Muscle of back (tissue), 11 donors: ENCODE data around the gene MYH11. TPM values are rescaled to one million over a fixed set of nuclear protein-coding genes. Genes with fewer than 3 reads are reported as not detected.
"Not testable (repeated sequence)": the region's sequence is repeated elsewhere in the genome, so short reads cannot be mapped to it uniquely, and the experiment has no call there.

Source experiments
- DNase-seq, 3 donors: peaks; one replicate each; pipeline versions ENCODE4 v3.0.0 to v3.0.0-alpha.2; 2013
- polyA plus RNA-seq, 10 donors: library from polyadenylated mRNA; unstranded; fragments of 120-200 nt; gene quantifications; one replicate each; pipeline ENCODE4 v1.2.1, GENCODE V29; 2013; ENCODE audit not compliant: insufficient read length in 10 of 10

MYH11 gene
- polyA plus RNA-seq, 10 donors: 11.0 to 21.9 (median 18.0) TPM

DNA sequence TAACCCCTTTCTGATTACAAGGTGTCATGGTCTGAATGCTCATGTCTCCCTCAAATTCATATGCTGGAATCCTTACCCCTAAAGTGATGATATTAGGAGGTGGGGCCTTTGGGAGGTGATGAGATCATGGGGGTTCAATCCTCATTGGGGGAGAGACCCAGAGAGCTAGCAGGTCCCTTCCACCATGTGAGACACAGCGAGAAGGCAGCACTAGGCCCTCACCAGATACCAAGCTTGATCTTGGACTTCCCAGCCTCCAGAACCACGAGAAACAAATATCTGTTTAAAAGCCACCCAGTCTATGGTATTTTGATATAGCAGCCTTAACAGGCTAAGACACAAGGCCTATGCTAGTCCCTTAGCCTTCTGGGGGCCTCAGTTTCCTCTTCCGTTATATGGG is 45.9 kb downstream of the MYH11 start:
- DNase-seq: no peak

- no peak for DNase-seq
Observed at GRCh38 chr16:15810411-15810810, 46.4 kb downstream of the MYH11 start.

- not testable (repeated sequence) for DNase-seq
Observed at GRCh38 chr16:15809297-15809696, 47.5 kb downstream of the MYH11 start.

- DNase-seq: no peak
Observed at GRCh38 chr16:15808071-15808470, 48.8 kb downstream of the MYH11 start.

- DNase-seq: no peak
Observed at GRCh38 chr16:15807603-15808009, 49.2 kb downstream of the MYH11 start.

GRCh38 chr16:15803618-15804017 is 53.2 kb downstream of the MYH11 start:
- peak in 1 of 3 donors; percentile 60 for DNase-seq

- DNase-seq: no peak
Observed at GRCh38 chr16:15799851-15800495, 56.9 kb downstream of the MYH11 start.

- no peak for DNase-seq
Observed at GRCh38 chr16:15798671-15799070, 58.2 kb downstream of the MYH11 start.

DNA sequence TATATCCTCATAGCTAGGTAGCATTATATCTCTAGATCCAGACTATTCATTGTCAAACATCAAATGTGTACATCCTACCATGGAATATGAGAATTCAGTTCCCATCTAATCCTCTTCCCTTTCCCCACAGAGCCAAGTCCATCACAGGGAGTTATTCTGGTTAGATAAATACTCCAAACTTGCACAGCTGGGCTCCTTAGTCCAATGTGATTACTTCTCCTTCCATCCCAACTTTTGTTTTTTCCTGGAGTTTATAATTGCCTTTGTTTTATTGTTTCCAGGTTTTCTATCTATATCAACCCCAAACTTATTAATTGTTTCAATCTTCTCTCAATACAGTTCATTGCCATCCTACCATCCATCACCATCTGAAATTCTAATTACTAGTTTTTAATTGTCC is 59.9 kb downstream of the MYH11 start:
- DNase-seq: no peak

DNA sequence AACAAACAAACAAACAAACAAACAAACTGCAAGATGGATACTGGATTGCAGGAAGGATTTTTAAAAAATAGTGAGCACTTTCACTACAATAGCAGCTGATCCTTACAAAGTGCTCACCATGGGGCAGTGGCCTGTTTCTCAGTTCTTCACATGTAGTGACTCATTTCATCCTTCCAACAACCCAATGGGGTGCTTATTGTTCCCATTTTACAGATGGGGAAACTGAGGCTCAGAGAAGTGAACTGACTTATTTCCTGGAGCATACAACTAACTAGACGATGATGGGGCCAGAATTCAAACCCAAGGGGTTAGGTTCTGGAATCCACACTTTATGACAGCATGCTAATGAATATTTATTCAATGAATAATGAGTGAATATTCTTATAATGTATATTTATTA is 61.2 kb downstream of the MYH11 start:
- DNase-seq: no peak

- no peak for DNase-seq
Observed at GRCh38 chr16:15792563-15792971, 64.3 kb downstream of the MYH11 start.

DNA sequence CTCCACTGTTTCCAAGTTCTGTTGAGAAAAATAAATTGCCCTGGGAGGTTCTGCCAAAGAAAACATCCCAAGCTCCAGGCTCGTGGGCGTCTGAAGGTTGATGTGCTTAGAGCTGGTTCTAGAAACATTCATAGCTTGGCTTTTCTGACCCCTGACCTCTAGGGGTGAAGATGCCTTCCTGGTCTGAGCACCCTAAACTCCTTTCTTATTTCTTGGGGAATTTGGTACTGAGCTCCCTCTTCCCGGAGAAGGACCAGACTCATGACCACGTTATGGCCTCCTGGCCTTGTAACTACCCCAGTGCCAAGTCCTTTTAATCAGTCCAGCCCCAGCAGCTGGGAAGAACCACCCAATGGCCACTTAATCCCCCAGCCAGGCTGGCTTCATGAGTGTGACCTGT is 66.4 kb downstream of the MYH11 start:
- no peak for DNase-seq

DNA sequence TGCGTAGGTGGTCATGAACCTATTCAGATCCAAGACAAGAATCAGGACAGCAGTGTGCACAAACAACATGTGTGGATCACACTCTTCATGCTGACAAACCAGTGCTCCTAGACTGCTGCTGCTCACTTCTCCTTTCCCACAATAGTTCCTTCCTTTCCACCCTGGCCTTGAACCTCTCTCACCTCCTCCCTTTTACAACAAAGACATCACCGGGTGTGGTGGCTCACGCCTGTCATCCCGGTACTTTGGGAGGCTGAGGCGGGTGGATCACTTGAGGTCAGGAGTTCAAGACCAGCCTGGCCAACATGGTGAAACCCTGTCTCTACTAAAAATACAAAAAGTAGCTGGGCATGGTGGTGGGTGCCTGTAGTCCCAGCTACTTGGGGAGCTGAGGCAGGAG is 67.0 kb downstream of the MYH11 start:
- DNase-seq: not testable (repeated sequence)

DNA sequence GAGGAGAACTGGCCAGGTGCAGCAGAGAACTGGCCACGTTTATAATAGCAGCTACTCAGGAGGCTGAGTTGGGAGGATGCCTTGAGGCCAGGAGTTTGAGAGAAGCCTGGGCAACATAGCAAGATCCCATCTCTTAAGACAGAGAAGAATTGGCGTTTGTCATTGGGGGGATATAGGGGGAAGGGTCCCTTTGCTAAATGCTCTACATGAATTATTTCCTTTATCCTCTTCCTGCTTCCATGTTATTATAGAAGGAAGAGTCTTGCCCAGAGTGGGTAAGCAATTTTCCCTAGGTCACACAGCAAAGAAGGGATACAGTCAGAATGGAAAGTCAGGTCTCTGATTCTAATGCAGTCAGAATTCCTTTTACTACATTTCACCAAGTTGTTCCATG is 68.0 kb downstream of the MYH11 start:
- DNase-seq: no peak

GRCh38 chr16:15786501-15786900 is 70.3 kb downstream of the MYH11 start:
- no peak for DNase-seq

GRCh38 chr16:15785386-15786059 is 71.3 kb downstream of the MYH11 start:
- DNase-seq: no peak

DNA sequence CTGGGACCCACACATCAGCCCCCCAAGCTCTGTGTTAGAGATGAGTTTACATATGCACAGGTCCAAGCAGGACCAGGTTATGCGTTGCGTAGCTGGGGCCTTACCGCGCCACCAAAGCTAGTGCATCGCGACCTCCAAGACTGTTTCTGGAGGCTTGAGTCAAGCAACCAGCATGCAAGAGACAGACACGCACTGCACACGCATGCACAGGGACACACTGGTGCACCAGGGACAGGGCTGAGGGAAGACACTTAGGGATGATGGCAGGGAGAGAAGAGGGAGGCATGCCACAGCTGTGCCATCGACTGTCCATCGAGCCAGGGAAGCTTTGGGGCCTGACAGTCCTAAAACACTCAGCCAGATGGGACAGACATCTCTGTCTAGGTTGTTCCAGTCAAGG is 72.8 kb downstream of the MYH11 start:
- no peak for DNase-seq

- no peak for DNase-seq
Observed at GRCh38 chr16:15782573-15783365, 74.1 kb downstream of the MYH11 start.

- DNase-seq: no peak
Observed at GRCh38 chr16:15781650-15782049, 75.2 kb downstream of the MYH11 start.

GRCh38 chr16:15780805-15781204 is 76.0 kb downstream of the MYH11 start:
- no peak for DNase-seq

- no peak for DNase-seq
Observed at GRCh38 chr16:15779664-15780351, 77.0 kb downstream of the MYH11 start.

- DNase-seq: no peak
Observed at GRCh38 chr16:15778999-15779614, 77.7 kb downstream of the MYH11 start.
